ENCODE measurements around the gene COL8A2. TPM values are rescaled to one million over a fixed set of nuclear protein-coding genes. Genes with fewer than 3 reads are reported as not detected.

COL8A2 gene
- total RNA-seq, 1 donor from 2014 or later: not detected

DNA sequence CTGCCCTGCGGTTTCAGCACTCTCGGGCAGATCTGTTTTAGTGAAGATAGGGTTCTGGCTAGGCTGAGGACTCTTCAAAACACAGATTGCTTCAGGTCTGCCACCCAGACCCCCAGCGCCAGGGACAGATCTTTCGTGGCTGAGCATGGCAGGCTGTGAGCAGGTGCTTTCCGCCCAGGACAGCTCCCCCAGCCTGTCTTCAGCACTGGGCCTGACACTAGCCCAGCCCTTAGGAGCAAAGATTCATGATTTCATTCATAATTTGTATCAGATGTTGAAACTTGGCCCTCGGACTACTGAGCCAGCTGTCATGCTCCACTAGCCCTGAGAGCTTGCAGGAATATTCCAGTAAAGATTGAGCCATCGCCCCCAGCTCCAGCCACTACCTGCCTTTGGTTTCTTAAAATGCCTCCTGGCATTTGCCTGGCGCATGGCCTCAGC lies 30.4 kb downstream of the COL8A2 start:
- Mint-ChIP-seq H3K27ac (ENCODE audit: unreplicated experiment) (no peak overlapping the region), H3K4me3 (ENCODE audit: unreplicated experiment) (no peak overlapping the region), H3K4me1 (ENCODE audit: low read depth, unreplicated experiment) (peaks cover 6% of the 10 kb centered on the region), H3K27me3 (ENCODE audit: unreplicated experiment) (peaks cover 5% of the 10 kb centered on the region), H3K36me3 (ENCODE audit: unreplicated experiment) (no peaks in the 10 kb centered on the region), H3K9me3 (ENCODE audit: unreplicated experiment) (peaks cover 3% of the 10 kb centered on the region)
- TF ChIP-seq, protein P1, sequence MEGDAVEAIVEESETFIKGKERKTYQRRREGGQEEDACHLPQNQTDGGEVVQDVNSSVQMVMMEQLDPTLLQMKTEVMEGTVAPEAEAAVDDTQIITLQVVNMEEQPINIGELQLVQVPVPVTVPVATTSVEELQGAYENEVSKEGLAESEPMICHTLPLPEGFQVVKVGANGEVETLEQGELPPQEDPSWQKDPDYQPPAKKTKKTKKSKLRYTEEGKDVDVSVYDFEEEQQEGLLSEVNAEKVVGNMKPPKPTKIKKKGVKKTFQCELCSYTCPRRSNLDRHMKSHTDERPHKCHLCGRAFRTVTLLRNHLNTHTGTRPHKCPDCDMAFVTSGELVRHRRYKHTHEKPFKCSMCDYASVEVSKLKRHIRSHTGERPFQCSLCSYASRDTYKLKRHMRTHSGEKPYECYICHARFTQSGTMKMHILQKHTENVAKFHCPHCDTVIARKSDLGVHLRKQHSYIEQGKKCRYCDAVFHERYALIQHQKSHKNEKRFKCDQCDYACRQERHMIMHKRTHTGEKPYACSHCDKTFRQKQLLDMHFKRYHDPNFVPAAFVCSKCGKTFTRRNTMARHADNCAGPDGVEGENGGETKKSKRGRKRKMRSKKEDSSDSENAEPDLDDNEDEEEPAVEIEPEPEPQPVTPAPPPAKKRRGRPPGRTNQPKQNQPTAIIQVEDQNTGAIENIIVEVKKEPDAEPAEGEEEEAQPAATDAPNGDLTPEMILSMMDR (IDR thresholded peaks at IDR 0.05; ENCODE audit: partially characterized antibody, unreplicated experiment): no peak
- no peak for DNase-seq

DNA sequence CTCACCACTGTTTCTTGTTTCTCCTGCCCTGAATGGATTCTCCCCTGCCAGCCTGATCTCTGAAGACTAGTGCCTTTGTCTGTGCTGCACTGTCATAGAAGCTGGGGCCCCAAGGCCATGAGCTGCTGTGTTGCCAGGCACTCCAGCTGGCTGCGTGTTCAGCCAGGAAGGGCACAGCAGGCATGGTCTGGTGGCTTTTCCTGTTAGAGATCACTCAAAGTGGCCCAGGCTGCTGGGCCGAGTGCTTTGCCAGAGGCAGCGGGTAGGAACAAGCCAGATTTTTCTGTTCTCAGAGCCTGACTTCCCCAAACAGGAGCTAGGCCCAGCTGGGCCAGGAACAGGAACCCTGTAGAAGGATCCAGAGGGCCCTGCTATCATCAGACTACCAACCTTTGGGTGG lies 31.1 kb downstream of the COL8A2 start:
- Mint-ChIP-seq H3K27me3 (ENCODE audit: unreplicated experiment) (peaks cover 7% of the 10 kb centered on the region), H3K9me3 (ENCODE audit: unreplicated experiment) (peaks cover 6% of the 10 kb centered on the region), H3K27ac (ENCODE audit: unreplicated experiment) (no peak overlapping the region), H3K36me3 (ENCODE audit: unreplicated experiment) (no peaks in the 10 kb centered on the region), H3K4me3 (ENCODE audit: unreplicated experiment) (no peak overlapping the region), H3K4me1 (ENCODE audit: low read depth, unreplicated experiment) (peaks cover 12% of the 10 kb centered on the region)
- TF ChIP-seq, protein P1 (IDR thresholded peaks at IDR 0.05; ENCODE audit: partially characterized antibody, unreplicated experiment): no peak
- DNase-seq: no peak

DNA sequence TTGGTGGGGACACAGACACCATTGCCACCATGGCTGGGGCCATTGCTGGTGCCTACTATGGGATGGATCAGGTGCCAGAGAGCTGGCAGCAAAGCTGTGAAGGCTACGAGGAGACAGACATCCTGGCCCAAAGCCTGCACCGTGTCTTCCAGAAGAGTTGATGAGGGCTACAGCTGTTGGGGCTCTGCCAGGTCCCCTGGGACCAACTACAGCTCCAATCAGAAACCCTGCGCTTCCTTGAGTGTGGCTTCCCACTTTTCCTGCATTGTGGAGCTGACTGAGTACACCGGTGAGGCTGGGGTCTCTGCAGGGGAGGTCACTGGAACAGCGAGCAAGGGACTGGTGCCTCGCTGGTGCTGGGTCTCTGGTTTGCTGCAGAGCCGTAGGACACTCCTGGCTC lies 31.8 kb downstream of the COL8A2 start:
- Mint-ChIP-seq H3K4me1 (ENCODE audit: low read depth, unreplicated experiment) (peaks cover 12% of the 10 kb centered on the region), H3K36me3 (ENCODE audit: unreplicated experiment) (no peaks in the 10 kb centered on the region), H3K27me3 (ENCODE audit: unreplicated experiment) (peaks cover 7% of the 10 kb centered on the region), H3K4me3 (ENCODE audit: unreplicated experiment) (no peak overlapping the region), H3K27ac (ENCODE audit: unreplicated experiment) (no peak overlapping the region), H3K9me3 (ENCODE audit: unreplicated experiment) (peaks cover 6% of the 10 kb centered on the region)
- TF ChIP-seq, protein P1 (IDR thresholded peaks at IDR 0.05; ENCODE audit: partially characterized antibody, unreplicated experiment): no peak
- no peak for DNase-seq

DNA sequence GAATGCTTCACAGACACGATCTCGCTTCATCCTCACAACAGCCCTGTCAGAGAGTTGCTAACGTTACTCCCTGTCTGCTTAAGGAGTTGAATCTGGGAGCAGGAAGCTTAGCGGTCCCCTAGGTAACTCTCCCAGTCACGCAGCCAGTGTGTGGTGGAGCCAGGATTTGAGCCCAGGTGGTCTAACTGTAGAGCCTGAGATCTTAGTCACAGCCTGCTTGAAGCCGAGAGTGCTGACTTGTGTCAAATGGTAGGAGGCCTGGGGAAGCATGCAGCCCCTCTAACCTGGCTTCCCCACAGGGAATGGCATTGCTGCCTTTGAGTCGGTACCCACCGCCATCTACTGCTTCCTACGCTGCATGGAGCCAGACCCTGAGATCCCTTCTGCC lies 32.2 kb downstream of the COL8A2 start:
- no peaks in the 10 kb centered on the region for H3K36me3 Mint-ChIP-seq (ENCODE audit: unreplicated experiment)
- H3K4me3 Mint-ChIP-seq (ENCODE audit: unreplicated experiment): no peak overlapping the region
- no peak for DNase-seq
- H3K27ac Mint-ChIP-seq (ENCODE audit: unreplicated experiment): no peak overlapping the region
- TF ChIP-seq, protein P1 (IDR thresholded peaks at IDR 0.05; ENCODE audit: partially characterized antibody, unreplicated experiment): no peak
- peaks cover 6% of the 10 kb centered on the region for H3K9me3 Mint-ChIP-seq (ENCODE audit: unreplicated experiment)
- H3K4me1 Mint-ChIP-seq (ENCODE audit: low read depth, unreplicated experiment): peaks cover 12% of the 10 kb centered on the region
- peaks cover 7% of the 10 kb centered on the region for H3K27me3 Mint-ChIP-seq (ENCODE audit: unreplicated experiment)

- H3K4me1 Mint-ChIP-seq (ENCODE audit: low read depth, unreplicated experiment): peaks cover 12% of the 10 kb centered on the region
- H3K27ac Mint-ChIP-seq (ENCODE audit: unreplicated experiment): no peak overlapping the region
- no peaks in the 10 kb centered on the region for H3K36me3 Mint-ChIP-seq (ENCODE audit: unreplicated experiment)
- peaks cover 7% of the 10 kb centered on the region for H3K27me3 Mint-ChIP-seq (ENCODE audit: unreplicated experiment)
- no peak overlapping the region for H3K4me3 Mint-ChIP-seq (ENCODE audit: unreplicated experiment)
- no peak for DNase-seq
- H3K9me3 Mint-ChIP-seq (ENCODE audit: unreplicated experiment): peaks cover 6% of the 10 kb centered on the region
- TF ChIP-seq, protein P1 (IDR thresholded peaks at IDR 0.05; ENCODE audit: partially characterized antibody, unreplicated experiment): no peak
Observed at GRCh38 chr1:36092166-36092797, 32.7 kb downstream of the COL8A2 start.

Measured in glutamatergic neuron (in vitro differentiated cells).